HG02623 (cell line): ENCODE measurements around the gene WDR46.
"Not testable (repeated sequence)": the region's sequence is repeated elsewhere in the genome, so short reads cannot be mapped to it uniquely, and the experiment has no call there.

Experiments
- ATAC-seq: cut with Tn5 transposase; IDR thresholded peaks from one replicate; pipeline ENCODE4 v1.9.1; 2021; ENCODE audit warnings: moderate library complexity; ENCODE audit not compliant: unreplicated experiment

WDR46 gene

DNA sequence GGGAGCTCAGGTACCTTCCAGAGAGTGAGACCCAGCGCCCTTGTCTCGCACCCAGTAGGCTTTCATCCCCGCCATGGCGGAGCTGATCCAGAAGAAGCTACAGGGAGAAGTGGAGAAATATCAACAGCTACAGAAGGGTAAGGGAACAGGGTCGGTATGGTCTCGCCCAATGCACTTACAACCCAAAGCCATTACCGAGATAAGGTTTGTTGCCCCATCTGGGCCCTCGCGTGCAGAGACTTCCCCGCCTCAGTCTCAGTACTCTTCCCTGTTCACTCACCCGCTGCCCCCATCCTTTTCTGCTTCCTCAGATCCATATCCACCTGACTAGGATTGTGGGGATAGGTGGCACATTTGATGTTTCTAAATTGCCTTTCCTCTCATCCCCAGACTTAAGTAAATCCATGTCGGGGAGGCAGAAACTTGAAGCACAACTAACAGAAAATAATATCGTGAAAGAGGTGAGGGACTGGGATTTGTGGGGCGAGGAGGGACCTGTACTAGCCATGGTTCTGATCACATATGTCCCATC, 811 bp upstream of the WDR46 start:
- no peak for ATAC-seq

DNA sequence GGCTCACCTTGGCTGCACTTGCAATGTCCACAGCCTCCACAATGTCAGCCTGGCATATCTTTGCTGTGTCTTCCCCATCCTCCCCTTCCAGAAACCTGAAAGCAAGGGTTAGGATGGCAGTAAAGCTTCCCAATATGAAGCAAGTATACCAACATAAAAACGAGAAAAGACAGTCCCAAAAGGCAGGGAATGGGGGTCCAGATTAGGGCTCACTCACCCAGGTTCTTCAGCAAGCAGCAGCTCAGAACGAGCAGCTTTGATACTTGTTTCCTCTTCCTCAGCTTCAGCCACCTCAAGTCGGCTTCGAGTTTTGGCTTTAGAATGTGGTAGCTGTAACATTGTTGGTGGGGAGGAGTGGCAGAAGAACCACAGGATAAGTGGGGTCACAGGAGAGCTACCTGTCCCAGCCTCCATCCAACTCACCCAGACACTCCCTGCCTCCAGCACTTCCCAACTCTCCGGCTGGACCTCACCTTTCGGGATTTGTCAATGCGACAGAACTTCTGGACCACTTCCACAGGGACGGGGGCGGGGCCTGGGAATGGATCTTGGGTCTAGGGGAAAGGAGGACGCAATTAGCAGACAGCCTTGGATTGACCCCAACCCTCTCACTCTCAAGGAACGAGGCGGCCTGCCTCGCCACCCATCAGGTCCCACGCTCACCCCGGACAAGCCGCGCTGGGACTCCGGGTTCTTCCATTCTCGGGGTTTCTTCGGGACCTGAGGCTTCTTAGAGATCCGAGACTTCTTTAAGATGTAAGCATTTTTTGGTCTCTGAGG, 708 bp downstream of the WDR46 start:
- no peak for ATAC-seq

DNA sequence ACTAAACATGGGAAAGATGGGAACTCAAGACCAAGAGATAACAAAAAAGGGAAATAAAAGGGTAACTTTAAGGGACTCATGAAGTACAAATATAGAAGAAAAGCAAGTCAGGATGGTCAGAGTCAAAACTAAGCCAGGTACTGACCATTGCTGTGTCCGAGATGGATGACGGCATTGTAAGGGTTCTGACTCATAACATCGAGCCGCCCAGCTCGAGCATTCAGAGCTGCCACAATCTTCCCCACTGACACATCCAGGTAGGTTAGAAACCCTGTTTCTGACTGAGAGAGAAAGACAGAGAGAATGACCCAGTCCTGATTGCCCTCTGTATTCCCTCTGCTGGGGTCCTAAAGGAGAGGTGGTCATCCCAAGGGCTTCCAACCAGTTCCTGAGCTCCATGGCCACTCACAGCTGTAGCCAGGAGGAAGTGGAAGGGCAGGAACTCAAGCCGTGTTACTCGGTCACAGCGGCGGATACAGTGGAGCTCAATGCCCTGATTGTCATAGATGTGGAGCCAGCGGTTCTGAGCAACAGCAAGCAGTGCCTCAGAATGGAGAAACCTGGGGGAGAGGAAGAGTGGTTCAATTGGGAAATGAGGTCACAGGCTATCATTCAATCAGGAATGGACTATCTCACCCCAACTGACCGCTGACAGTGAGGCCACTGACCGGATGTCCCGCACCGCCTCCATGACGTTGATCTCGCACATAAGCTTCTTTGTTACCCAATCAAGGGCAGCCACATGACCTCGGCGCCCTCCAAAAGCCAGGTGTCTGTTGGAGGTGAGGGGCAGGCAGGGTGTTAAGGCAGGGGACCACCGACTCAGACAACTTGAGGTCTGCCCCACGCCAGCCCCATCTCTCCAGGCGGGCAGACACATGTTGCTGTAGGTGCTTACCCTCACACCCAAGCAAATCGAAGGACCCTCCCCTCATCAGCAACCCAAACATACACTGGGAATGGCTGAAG, 1.8 kb downstream of the WDR46 start:
- no peak for ATAC-seq

DNA sequence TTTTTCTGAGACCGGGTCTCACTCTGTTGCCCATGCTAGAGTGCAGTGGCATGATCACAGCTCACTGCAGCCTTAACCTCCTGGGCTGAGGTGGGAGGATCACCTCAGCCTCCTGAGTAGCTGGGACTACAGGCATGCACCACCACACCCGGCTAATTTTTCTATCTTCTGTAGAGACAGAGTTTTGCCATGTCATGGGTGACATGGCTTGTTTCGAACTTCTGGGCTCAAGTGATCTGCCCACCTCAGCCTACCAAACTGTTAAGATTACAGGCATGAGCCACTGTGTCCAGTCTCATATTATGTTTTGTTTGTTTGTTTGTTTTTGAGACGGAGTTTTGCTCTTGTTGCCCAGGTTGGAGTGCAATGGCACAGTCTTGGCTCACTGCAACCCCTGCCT, 3.8 kb downstream of the WDR46 start:
- ATAC-seq = not testable (repeated sequence)

DNA sequence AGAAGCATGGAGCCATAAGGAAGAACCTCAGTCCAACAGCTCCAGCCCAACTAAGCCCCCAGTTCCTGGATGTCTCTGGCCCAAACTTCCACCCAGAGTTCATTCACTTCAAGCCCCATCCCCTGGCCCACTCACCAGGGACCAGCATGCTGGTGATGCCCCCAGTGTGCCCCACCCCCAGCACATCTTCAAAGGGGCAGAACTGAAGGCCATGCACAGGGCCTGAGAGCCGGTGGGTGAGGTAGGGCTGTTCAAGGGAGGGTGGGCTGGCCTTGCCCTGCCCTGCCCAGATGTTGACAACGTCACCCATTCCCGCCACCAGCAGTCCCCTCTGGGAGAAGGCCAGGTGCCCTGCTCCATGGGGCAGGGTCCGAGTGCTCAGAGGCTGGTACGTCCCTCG, 8.5 kb downstream of the WDR46 start:
- ATAC-seq = no peak

DNA sequence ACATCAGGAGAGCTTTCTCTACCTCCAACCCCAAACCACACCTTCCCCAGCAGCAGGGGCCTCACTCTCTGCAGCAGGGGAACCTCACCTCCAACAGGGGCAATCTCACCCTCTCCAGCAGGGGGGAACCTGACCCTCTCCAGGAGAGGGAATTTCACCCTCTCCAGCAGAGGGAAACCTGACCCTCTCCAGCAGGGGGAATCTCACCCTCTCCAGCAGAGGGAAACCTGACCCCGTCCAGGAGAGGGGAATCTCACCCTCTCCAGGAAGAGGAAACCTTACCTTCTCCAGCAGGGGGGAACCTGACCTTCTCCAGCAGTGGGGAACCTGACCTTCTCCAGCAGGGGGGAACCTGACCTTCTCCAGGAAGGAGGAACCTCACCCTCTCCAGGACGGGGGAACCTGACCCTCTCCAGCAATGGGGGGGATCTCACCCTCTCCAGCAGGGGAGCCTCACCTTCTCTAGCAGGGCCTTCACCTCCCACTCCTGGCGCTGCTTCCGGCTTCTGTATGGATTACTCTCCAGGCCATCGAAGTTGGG, 9.0 kb downstream of the WDR46 start:
- no peak for ATAC-seq

DNA sequence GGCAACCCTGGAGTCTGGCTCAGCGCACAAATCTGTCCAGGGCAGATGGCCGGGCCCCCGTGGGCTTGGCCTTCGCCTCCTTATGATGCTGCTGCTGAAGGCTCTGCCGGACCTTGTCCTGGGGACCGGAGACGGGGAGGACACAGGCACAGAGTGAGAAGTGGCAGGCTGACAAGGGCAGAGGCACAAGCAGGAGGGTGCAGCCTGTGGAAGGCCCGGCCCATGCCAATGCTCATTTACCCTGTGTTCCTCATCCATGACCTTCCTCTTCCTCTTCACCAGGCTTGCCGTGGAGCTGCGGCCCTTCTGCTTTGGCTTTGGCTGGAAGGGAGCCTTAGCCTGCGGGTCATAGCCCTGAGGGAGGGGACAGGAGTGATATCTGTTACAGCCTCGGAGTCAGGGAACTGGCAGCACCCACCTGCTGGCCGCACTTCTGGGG, 9.8 kb downstream of the WDR46 start:
- ATAC-seq = no peak

DNA sequence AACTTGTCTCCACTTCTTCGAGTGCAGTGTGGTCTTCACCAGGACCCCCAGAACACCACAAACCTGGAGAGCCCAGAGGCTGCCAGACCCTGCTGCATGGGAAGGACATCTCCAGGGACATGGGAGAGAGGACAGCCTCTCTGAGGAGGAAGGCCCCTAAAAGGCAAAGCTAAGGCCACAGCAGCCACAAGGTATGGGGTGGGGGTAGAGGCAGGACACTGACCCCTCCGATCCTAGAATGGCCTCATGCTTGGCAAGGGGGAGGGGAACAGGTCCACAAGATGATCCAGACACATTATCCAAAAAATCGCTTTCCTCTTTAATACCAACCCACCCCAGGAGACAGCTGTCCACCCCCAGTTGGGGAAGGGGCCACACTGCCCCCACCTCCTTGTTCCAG, 10.2 kb downstream of the WDR46 start:
- no peak for ATAC-seq

DNA sequence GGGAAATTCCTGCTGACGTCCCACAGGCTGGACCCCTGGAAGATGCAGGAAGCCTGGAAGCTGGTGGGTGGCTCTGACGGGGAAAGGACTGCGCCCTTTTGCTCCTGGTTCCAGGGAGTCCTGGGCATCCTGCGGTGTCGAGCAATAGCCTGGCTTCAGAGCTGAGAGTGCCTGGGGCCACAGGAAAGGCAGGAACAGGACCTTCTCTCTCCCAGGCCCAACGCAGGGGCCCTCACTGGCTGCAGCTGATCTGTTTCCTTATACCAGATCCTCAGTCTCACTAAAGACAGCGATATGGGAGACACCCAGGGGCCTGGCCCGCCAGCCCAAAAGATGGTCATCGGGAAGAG, 10.7 kb downstream of the WDR46 start:
- ATAC-seq = no peak

DNA sequence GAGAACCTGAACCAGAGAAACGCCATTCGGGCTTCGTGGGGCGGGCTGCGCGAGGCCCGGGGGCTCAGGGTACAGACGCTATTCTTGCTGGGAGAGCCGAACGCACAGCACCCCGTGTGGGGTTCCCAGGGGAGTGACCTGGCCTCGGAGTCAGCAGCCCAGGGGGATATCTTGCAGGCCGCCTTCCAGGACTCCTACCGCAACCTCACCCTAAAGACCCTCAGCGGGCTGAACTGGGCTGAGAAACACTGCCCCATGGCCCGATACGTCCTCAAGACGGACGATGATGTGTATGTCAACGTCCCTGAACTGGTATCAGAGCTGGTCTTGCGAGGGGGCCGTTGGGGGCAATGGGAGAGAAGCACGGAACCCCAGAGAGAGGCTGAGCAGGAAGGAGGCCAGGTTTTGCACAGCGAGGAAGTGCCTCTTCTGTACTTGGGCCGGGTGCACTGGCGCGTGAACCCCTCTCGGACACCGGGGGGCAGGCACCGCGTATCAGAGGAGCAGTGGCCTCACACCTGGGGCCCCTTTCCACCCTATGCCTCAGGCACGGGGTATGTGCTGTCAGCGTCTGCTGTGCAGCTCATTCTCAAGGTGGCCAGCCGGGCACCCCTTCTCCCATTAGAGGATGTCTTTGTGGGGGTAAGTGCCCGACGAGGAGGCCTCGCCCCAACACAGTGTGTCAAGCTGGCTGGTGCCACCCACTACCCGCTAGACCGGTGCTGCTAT, 11.2 kb downstream of the WDR46 start:
- no peak for ATAC-seq

DNA sequence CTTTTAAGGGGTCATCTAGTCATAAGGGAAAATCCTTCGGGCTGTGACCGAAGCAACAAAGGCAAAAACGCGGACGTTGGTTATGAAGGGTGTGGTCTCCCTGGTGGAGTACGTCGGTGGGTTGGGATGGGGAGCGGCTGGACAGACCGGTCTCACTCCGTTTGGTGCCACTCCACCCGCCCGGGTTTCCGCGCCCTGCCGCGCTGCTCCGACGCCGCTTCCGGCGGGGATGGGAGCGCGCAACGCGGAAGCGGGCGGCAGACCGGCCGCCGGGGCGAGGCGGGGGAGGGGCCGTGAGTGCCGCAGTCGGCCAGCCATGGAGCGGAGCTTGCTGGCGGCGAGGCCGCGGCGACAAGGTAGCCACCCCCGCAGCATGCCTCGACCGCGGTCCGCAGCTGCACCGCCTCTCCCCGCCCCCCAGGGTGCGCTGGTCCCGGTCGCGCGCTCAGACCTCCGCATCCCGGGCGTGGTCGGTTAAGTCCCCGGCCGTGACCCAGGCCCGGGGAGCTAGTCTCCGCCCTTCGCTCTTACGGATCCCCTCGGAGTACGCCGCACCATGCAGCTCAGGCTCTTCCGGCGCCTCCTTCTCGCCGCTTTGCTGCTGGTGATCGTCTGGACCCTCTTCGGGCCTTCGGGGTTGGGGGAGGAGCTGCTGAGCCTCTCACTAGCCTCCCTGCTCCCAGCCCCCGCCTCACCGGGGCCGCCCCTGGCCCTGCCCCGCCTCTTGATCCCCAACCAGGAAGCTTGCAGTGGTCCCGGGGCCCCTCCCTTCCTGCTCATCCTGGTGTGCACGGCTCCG, 12.0 kb downstream of the WDR46 start, which contains the start of gene B3GALT4:
Gene B3GALT4 (plus strand): TSS at position 260 of the 799 bp plus-strand sequence. CDS start 297 bp downstream, at position 557.
- peak; percentile 48 for ATAC-seq

DNA sequence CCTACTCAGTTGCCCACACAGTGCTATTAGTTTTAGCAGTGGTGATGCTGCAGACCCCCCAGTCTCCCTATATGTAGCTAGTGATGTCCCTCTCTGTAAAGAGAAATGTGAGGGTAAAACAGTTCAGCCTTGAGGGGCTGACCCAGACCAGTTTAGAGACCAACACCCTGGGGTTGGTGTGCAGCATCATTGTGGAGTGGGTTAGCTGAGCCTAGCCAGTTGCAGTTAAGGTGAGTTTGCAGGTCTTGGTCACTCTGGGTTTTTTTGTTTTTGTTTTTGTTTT, 12.5 kb downstream of the WDR46 start:
- no peak for ATAC-seq

DNA sequence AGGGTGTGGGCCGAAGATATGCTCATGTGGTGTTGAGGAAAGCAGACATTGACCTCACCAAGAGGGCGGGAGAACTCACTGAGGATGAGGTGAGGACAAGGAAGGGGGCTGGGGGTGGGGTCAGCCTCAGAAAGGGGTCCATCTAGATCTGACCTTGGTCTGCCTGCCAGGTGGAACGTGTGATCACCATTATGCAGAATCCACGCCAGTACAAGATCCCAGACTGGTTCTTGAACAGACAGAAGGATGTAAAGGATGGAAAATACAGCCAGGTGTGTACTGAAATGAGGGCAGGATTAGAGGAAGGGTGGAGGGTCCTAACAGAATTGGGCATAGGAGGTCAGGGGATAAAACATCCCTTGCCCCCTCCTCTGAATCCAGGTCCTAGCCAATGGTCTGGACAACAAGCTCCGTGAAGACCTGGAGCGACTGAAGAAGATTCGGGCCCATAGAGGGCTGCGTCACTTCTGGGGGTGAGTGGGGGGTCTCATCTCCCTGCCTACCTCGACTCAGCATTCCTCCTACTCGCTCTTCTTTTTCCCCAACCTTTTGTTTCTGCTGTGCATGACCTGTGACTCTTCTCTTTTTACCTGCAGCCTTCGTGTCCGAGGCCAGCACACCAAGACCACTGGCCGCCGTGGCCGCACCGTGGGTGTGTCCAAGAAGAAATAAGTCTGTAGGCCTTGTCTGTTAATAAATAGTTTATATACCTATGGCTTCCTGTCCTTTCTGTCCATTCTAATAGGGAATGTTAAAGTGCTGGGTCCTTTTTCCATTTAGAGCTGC, 13.1 kb downstream of the WDR46 start:
- not testable (repeated sequence) for ATAC-seq

DNA sequence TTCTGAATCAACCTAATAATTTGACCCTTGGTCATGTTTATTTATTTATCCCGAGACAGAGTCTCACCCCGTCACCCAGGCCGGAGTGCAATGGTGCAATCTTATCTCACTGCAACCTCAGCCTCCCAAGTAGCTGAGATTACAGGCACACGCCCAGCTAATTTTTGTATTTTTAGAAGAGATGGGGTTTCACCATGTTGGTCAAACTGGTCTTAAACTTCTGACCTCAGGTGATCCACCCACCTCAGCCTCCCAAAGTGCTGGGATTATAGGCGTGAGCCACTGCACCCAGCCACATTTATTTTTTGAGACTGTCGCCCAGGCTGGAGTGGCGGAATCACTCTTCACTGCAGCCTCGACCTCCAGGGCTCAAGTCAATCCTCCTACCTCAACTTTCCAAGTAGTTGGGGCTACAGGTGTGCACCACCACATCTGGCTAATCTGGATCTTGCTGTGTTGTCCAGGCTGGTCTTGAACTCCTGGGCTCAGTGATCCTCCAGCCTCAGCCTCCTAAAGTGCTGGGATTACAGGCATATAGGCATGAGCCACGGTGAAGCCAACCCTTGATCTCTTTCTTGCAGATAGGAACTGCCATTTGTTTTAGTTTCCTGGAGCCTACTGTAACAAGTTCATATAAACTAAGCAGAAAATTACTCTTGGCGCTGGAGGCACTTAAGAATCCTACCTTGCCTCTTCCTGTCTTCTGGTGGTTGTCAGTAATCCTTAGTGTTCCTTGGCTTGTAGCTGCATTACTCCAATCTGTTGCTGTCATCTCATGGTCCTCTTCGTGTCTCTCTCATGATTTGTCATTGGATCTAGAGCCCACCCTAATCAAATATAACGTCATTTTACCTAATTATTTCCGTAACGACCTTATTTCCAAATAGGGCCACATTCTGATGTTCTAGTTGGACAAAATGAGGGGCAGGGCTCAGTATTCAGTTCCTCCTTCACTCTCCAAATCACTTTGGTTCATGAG, 14.8 kb downstream of the WDR46 start:
- ATAC-seq = no peak

DNA sequence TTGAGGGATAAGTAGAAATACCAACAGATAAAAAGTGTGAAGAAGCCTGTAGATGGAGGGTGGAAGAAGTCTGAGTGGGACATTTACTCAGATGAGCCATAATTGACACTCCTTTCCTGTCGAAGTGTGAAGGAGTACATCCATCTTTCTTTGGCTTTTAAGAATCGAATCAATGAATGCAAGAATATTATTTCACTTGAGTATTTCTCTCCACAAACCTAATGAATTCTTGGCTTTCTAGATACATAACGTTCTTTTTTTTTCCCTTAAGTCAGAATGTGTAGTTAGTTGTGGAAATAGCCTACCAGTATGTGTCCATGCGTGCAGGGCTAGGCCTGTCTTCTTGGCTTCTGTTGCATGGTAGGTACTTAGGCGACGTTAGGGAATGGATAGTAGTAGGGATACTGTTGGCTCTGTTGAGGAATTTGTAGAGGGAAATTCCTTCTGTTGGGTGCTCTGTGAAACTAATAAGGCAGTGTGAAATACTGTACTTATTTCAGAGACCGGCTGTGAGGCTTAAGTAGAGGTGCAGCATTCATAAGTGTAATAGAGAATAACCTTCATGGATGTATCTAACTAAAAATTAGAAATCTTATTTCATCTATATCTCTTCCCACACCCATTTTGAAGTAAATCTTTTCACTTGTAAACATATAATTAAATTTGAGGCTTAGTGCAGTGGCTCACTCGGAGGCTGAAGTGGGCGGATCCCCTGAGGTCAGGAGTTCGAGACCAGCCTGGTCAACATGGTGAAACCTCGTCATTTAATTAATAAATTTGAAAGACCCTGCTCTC, 15.7 kb downstream of the WDR46 start:
- ATAC-seq = no peak

DNA sequence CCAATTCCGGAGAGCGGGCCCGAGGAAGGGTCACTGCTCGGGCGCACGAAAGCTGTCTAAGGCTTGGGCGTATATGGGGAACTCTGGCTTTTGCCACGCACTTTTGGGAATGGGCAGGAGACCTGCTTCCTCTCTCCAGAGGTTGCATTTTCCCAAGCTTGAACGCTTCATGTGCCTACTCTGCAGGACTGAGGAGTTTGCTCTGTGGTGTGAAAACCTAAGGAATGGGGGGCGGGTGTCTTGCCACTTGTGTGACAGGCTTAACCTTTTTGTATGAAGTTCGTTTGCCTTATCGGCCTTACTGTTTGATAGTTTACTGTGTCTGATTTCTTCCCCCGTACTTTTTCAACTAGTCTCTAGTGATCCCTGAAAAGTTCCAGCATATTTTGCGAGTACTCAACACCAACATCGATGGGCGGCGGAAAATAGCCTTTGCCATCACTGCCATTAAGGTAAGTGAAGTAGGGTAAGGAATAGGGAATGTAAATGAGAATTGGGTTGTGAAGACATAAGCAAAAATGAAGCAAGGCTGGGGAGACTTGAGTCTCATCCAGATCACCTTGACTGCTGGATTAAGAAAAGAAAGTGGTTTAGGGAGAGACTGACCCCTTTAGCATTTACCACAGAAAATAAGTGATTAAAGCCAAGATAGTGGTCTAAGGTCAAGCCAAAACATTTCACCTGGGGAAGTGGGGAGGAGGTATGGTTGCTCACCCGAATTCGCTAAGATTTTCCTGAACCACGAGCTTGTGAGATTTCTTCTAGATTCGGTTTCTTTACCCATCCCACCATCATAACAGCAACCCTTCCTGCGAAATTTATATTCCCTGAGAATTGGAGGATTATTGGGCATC, 16.5 kb downstream of the WDR46 start:
- peak; percentile 11 for ATAC-seq
